HCT116 (cell line): ENCODE results near the gene RFTN1. TPM values are rescaled to one million over a fixed set of nuclear protein-coding genes. Genes with fewer than 3 reads are reported as not detected.

Experiments
- ATAC-seq: fragments of 200-7000 bp; cut with Tn5 transposase; 2 replicates; pipeline ENCODE4 v1.9.1; 2020; ENCODE audit warnings: mild to moderate bottlenecking, moderate library complexity
- BruUV-seq: library from RNA; stranded (reverse); fragments of 400-500 nt; replicated peaks from 2 replicates; lab custom pipeline; 2021; lab: Mats Ljungman, UMichigan
- CTCF ChIA-PET: fragments of 300-600 bp; sonication (Branson Sonifier 250); formaldehyde crosslinking; loops from one replicate; lab custom pipeline; 2021; ENCODE audit warnings: antibody characterized with exemption; lab: Charles Lee
- POLR2A ChIA-PET: fragments of 300-600, 350-600 bp; sonication (Branson Sonifier 250); formaldehyde crosslinking; loops from one replicate; lab custom pipeline; 2021; ENCODE audit warnings: antibody characterized with exemption; lab: Charles Lee
- RAD21 ChIA-PET, 2 experiments: fragments of 300-600 bp; sonication (Branson Sonifier 250); formaldehyde crosslinking; loops; one replicate each; lab custom pipeline; 2023; ENCODE audit warnings: low total read pairs in 2 of 2; ENCODE audit not compliant: uncharacterized antibody in 2 of 2, unreplicated experiment in 2 of 2, low non-redundant PET in 1 of 2; lab: Charles Lee
- DNase-seq: peaks from one replicate; pipeline ENCODE4 v3.0.0-alpha.2; 2010; ENCODE audit warnings: low read depth, low spot score
- H2AFZ ChIP-seq: fragments of 200-600 bp; shearing (Covaris generic), sonication (generic); 2 replicates; pipeline ENCODE4 v1.6.1; 2017; ENCODE audit warnings: low read depth, mixed run types, mixed read lengths, antibody characterized with exemption, low read length; ENCODE audit not compliant: poor library complexity, severe bottlenecking
- H3K27ac ChIP-seq: 2 replicates; pipeline ENCODE4 v1.5.1; 2012; ENCODE audit warnings: low read depth, low read length
- H3K27me3 ChIP-seq: fragments of 200-600 bp; sonication (generic); 2 replicates; pipeline ENCODE4 v1.6.1; 2016; ENCODE audit warnings: mixed run types, low read length, mixed read lengths; ENCODE audit not compliant: insufficient read depth
- H3K36me3 ChIP-seq, 2 experiments: fragments of 200-500 bp in 1 of 2; fragments of 200-600 bp in 1 of 2; sonication (Bioruptor generic) in 1 of 2; sonication (generic) in 1 of 2; 2 replicates each; pipeline versions ENCODE4 v1.5.1 to v1.6.1; 2014 to 2016; ENCODE audit warnings: low read length in 2 of 2, inconsistent platforms in 1 of 2, mixed read lengths in 1 of 2, mixed run types in 1 of 2; ENCODE audit not compliant: insufficient read depth in 2 of 2, control insufficient read depth in 1 of 2
- H3K4me1 ChIP-seq, 2 experiments: fragments of 200-600 bp in 1 of 2; sonication (generic) in 1 of 2; 2 replicates each; pipeline versions ENCODE4 v1.5.1 to v1.6.1; 2012 to 2017; ENCODE audit warnings: low read length in 2 of 2, inconsistent platforms in 1 of 2, mild to moderate bottlenecking in 1 of 2, mixed read lengths in 1 of 2, mixed run types in 1 of 2, moderate library complexity in 1 of 2; ENCODE audit not compliant: insufficient read depth in 2 of 2, control insufficient read depth in 1 of 2
- H3K4me2 ChIP-seq: fragments of 200-600 bp; sonication (generic); 2 replicates; pipeline ENCODE4 v1.6.1; 2017; ENCODE audit warnings: mixed run types, low read length, mixed read lengths
- H3K4me3 ChIP-seq, 2 experiments: fragments of 200-600 bp in 1 of 2; sonication (generic) in 1 of 2; replicated peaks in 1 of 2; 2 replicates each; pipeline ENCODE4 v1.5.1; 2011 to 2016; ENCODE audit warnings: low read length in 2 of 2, control low read depth in 1 of 2, low read depth in 1 of 2, mild to moderate bottlenecking in 1 of 2, mixed read lengths in 1 of 2, mixed run types in 1 of 2
- H3K79me2 ChIP-seq: fragments of 200-600 bp; sonication (generic); 2 replicates; pipeline ENCODE4 v1.6.1; 2017; ENCODE audit warnings: mild to moderate bottlenecking, mixed run types, low read length, moderate library complexity, mixed read lengths; ENCODE audit not compliant: insufficient read depth
- H3K9ac ChIP-seq: fragments of 200-600 bp; sonication (generic); 2 replicates; pipeline ENCODE4 v1.6.1; 2016; ENCODE audit warnings: low read length, mixed read lengths
- H3K9me2 ChIP-seq: fragments of 200-600 bp; sonication (generic), shearing (Covaris generic); 2 replicates; pipeline ENCODE4 v1.6.1; 2017; ENCODE audit warnings: mixed run types, mild to moderate bottlenecking, moderate library complexity; ENCODE audit not compliant: insufficient read depth
- H3K9me3 ChIP-seq, 2 experiments: fragments of 200-500 bp in 1 of 2; fragments of 200-600 bp in 1 of 2; sonication (Bioruptor generic) in 1 of 2; sonication (generic) in 1 of 2; 2 replicates each; pipeline ENCODE4 v1.6.1; 2014 to 2017; ENCODE audit warnings: low read length in 2 of 2, mixed read lengths in 2 of 2, inconsistent platforms in 1 of 2, low read depth in 1 of 2, mild to moderate bottlenecking in 1 of 2, mixed run types in 1 of 2, moderate library complexity in 1 of 2; ENCODE audit not compliant: control insufficient read depth in 1 of 2, insufficient read depth in 1 of 2
- H4K20me1 ChIP-seq: fragments of 200-600 bp; sonication (generic), shearing (Covaris generic); 2 replicates; pipeline ENCODE4 v1.6.1; 2017; ENCODE audit warnings: mixed run types, mild to moderate bottlenecking, moderate library complexity; ENCODE audit not compliant: insufficient read depth
- CBX3 ChIP-seq: IDR thresholded peaks from 2 replicates; pipeline ENCODE4 v1.6.1; 2012; ENCODE audit warnings: low read depth
- CEBPB ChIP-seq: IDR thresholded peaks from 2 replicates; pipeline ENCODE4 v1.6.1; 2012; ENCODE audit warnings: low read depth
- ELF1 ChIP-seq: IDR thresholded peaks from 2 replicates; pipeline ENCODE4 v1.6.1; 2012; ENCODE audit warnings: low read depth, borderline replicate concordance
- EZH2phosphoT487 ChIP-seq: fragments of 200-600 bp; IDR thresholded peaks from 2 replicates; pipeline ENCODE4 v1.6.1; 2018; ENCODE audit warnings: antibody characterized with exemption, borderline replicate concordance
- FOSL1 ChIP-seq: IDR thresholded peaks from 2 replicates; pipeline ENCODE4 v1.6.1; 2012; ENCODE audit warnings: low read depth
- JUND ChIP-seq: IDR thresholded peaks from 2 replicates; pipeline ENCODE4 v1.6.1; 2012
- MAX ChIP-seq: IDR thresholded peaks from 2 replicates; pipeline ENCODE4 v1.6.1; 2012
- POLR2AphosphoS5 ChIP-seq: IDR thresholded peaks from 2 replicates; pipeline ENCODE4 v1.6.1; 2011; ENCODE audit warnings: mild to moderate bottlenecking, low read depth, low read length, moderate library complexity
- RAD21 ChIP-seq: IDR thresholded peaks from 2 replicates; pipeline ENCODE4 v1.6.1; 2012; ENCODE audit warnings: low read depth, mild to moderate bottlenecking
- SP1 ChIP-seq: IDR thresholded peaks from 2 replicates; pipeline ENCODE4 v1.6.1; 2012; ENCODE audit warnings: low read depth
- SRF ChIP-seq: IDR thresholded peaks from 2 replicates; pipeline ENCODE4 v1.6.1; 2012; ENCODE audit warnings: low read depth
- TCF7L2 ChIP-seq: IDR thresholded peaks from 2 replicates; pipeline ENCODE4 v1.7.0; 2011; ENCODE audit warnings: borderline replicate concordance, inconsistent platforms; ENCODE audit not compliant: insufficient read depth, insufficient read length; ENCODE audit errors: extremely low read depth
- YY1 ChIP-seq: IDR thresholded peaks from 2 replicates; pipeline ENCODE4 v1.6.1; 2011; ENCODE audit warnings: low read length, low read depth, moderate library complexity, mild to moderate bottlenecking; ENCODE audit not compliant: insufficient replicate concordance; ENCODE audit errors: extremely low read depth
- ZFX ChIP-seq: fragments of 450-650 bp; IDR thresholded peaks from 2 replicates; pipeline ENCODE4 v1.6.1; 2017
- ZNF274 ChIP-seq: fragments of 200-500 bp; sonication (Bioruptor generic); IDR thresholded peaks from 2 replicates; pipeline ENCODE4 v1.6.1; 2014; ENCODE audit warnings: mild to moderate bottlenecking, low read depth, low read length, inconsistent platforms
- intact Hi-C: fragments of 100-400 bp; cut with micrococcal nuclease; formaldehyde crosslinking; loops from 2 replicates; pipeline ENCODE4 v1.10.0; 2022
- total RNA-seq: library from RNA; stranded (reverse); gene quantifications from one replicate; pipeline ENCODE4 v1.2.1, GENCODE V29; 2021; ENCODE audit not compliant: unreplicated experiment
- TF ChIP-seq, protein P1 (sequence below): IDR thresholded peaks from 2 replicates; pipeline ENCODE4 v1.6.1; 2011; ENCODE audit warnings: mild to moderate bottlenecking, low read length, moderate library complexity; ENCODE audit not compliant: insufficient replicate concordance; ENCODE audit errors: extremely low read depth

Gene RFTN1
- total RNA-seq, 1 experiment from 2014 or later, result 3.9 TPM

- POLR2A ChIA-PET, result no interaction called here
- BruUV-seq, result no TSS peak
- H3K9me3 ChIP-seq, result no peaks in the 10 kb centered on the region; a peak in 1 of 4 replicates
- no peaks in the 10 kb centered on the region for H3K9me2 ChIP-seq
- intact Hi-C loops, result no loop called here
- H3K9ac ChIP-seq, result no peak overlapping the region
- no peak for ATAC-seq
- H3K4me3 ChIP-seq, result no peak overlapping the region
- no peaks in the 10 kb centered on the region for H3K79me2 ChIP-seq
- CTCF ChIA-PET, result no interaction called here
- no peak overlapping the region for H3K4me2 ChIP-seq
- no peak for DNase-seq
- H2AFZ ChIP-seq, result no peak overlapping the region
- no peaks in the 10 kb centered on the region for H3K27me3 ChIP-seq
- RAD21 ChIA-PET, result no interaction called here
- TF ChIP-seq RAD21, result no peak
- TF ChIP-seq ZFX, result no peak
- TF ChIP-seq ZNF274, result no peak
- TF ChIP-seq CBX3, result no peak
- no peak for TF ChIP-seq FOSL1
- TF ChIP-seq POLR2AphosphoS5, result no peak
- TF ChIP-seq YY1, result no peak
- no peak for TF ChIP-seq ELF1
- no peak for TF ChIP-seq SP1
- no peak for TF ChIP-seq TCF7L2
- TF ChIP-seq, protein P1, sequence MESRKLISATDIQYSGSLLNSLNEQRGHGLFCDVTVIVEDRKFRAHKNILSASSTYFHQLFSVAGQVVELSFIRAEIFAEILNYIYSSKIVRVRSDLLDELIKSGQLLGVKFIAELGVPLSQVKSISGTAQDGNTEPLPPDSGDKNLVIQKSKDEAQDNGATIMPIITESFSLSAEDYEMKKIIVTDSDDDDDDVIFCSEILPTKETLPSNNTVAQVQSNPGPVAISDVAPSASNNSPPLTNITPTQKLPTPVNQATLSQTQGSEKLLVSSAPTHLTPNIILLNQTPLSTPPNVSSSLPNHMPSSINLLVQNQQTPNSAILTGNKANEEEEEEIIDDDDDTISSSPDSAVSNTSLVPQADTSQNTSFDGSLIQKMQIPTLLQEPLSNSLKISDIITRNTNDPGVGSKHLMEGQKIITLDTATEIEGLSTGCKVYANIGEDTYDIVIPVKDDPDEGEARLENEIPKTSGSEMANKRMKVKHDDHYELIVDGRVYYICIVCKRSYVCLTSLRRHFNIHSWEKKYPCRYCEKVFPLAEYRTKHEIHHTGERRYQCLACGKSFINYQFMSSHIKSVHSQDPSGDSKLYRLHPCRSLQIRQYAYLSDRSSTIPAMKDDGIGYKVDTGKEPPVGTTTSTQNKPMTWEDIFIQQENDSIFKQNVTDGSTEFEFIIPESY, result no peak
- TF ChIP-seq EZH2phosphoT487, result no peak
- TF ChIP-seq SRF, result no peak
- no peak for TF ChIP-seq CEBPB
- no peak for TF ChIP-seq MAX
- TF ChIP-seq JUND, result no peak
- no peaks in the 10 kb centered on the region for H3K4me1 ChIP-seq
- H3K27ac ChIP-seq, result no peak overlapping the region
- no peaks in the 10 kb centered on the region for H4K20me1 ChIP-seq
- peaks cover 3 to 6% of the 10 kb centered on the region in 2 experiments; a peak in 2 of 4 replicates for H3K36me3 ChIP-seq
Observed at GRCh38 chr3:16300307-16300706, 213.2 kb downstream of the RFTN1 start.
